Measurements from ENCODE around the gene TLL2. TPM values are rescaled to one million over a fixed set of nuclear protein-coding genes. Genes with fewer than 3 reads are reported as not detected.

TLL2 gene
- total RNA-seq, 4 donors from 2014 or later, result 0.67 to 1.1 TPM; not detected in 2

GRCh38 chr10:96457341-96457740 lies 56.4 kb downstream of the TLL2 start:
- Histone ChIP-seq H3K27me3 (no peaks in the 10 kb centered on the region), H3K36me3 (no peaks in the 10 kb centered on the region), H3K4me1 (no peaks in the 10 kb centered on the region), H3K27ac (no peak overlapping the region), H3K4me3 (no peak overlapping the region), H3K9me3 (no peaks in the 10 kb centered on the region)
- TF ChIP-seq POLR2A (IDR thresholded peaks at IDR 0.05) (no peak), CTCF (IDR thresholded peaks at IDR 0.05) (no peak)
- DNase-seq, result no peak
- intact Hi-C loops (cut with DNase I; ENCODE audit: low total_unique reads), result no loop called here

GRCh38 chr10:96456296-96456840 lies 57.4 kb downstream of the TLL2 start:
- H3K27me3 ChIP-seq, result no peaks in the 10 kb centered on the region
- intact Hi-C loops (cut with DNase I; ENCODE audit: low total_unique reads), result no loop called here
- no peak overlapping the region for H3K4me3 ChIP-seq
- no peaks in the 10 kb centered on the region for H3K4me1 ChIP-seq
- H3K36me3 ChIP-seq, result no peaks in the 10 kb centered on the region
- no peak for TF ChIP-seq CTCF (IDR thresholded peaks at IDR 0.05)
- TF ChIP-seq POLR2A (IDR thresholded peaks at IDR 0.05), result no peak
- DNase-seq, result no peak
- H3K9me3 ChIP-seq, result no peaks in the 10 kb centered on the region
- H3K27ac ChIP-seq, result no peak overlapping the region

- TF ChIP-seq CTCF (IDR thresholded peaks at IDR 0.05), result no peak
- no peak for TF ChIP-seq POLR2A (IDR thresholded peaks at IDR 0.05)
- no peak for DNase-seq
- Histone ChIP-seq H3K4me3 (no peak overlapping the region), H3K27ac (no peak overlapping the region), H3K27me3 (no peaks in the 10 kb centered on the region), H3K9me3 (no peaks in the 10 kb centered on the region), H3K4me1 (no peaks in the 10 kb centered on the region), H3K36me3 (no peaks in the 10 kb centered on the region)
- intact Hi-C loops (cut with DNase I; ENCODE audit: low total_unique reads), result no loop called here
Observed at GRCh38 chr10:96453856-96454583, 59.7 kb downstream of the TLL2 start.

- Histone ChIP-seq H3K36me3 (no peaks in the 10 kb centered on the region), H3K27me3 (no peaks in the 10 kb centered on the region), H3K4me3 (no peak overlapping the region), H3K27ac (no peak overlapping the region), H3K4me1 (no peaks in the 10 kb centered on the region), H3K9me3 (no peaks in the 10 kb centered on the region)
- intact Hi-C loops (cut with DNase I; ENCODE audit: low total_unique reads), result no loop called here
- TF ChIP-seq CTCF (IDR thresholded peaks at IDR 0.05), result no peak
- TF ChIP-seq POLR2A (IDR thresholded peaks at IDR 0.05), result no peak
- DNase-seq, result no peak
Observed at GRCh38 chr10:96452494-96453153, 61.1 kb downstream of the TLL2 start.

GRCh38 chr10:96450529-96451207 lies 63.1 kb downstream of the TLL2 start:
- H3K4me3 ChIP-seq, result no peak overlapping the region
- no peaks in the 10 kb centered on the region for H3K36me3 ChIP-seq
- DNase-seq, result no peak
- no peak for TF ChIP-seq POLR2A (IDR thresholded peaks at IDR 0.05)
- TF ChIP-seq CTCF (IDR thresholded peaks at IDR 0.05), result no peak
- H3K27ac ChIP-seq, result no peak overlapping the region
- no peaks in the 10 kb centered on the region for H3K4me1 ChIP-seq
- intact Hi-C loops (cut with DNase I; ENCODE audit: low total_unique reads), result no loop called here
- no peaks in the 10 kb centered on the region for H3K9me3 ChIP-seq
- no peaks in the 10 kb centered on the region for H3K27me3 ChIP-seq
